ENCODE data around the gene SLC35G4.
"Not testable (repeated sequence)": the region's sequence is repeated elsewhere in the genome, so short reads cannot be mapped to it uniquely, and the experiment has no call there.

The SLC35G4 gene

DNA sequence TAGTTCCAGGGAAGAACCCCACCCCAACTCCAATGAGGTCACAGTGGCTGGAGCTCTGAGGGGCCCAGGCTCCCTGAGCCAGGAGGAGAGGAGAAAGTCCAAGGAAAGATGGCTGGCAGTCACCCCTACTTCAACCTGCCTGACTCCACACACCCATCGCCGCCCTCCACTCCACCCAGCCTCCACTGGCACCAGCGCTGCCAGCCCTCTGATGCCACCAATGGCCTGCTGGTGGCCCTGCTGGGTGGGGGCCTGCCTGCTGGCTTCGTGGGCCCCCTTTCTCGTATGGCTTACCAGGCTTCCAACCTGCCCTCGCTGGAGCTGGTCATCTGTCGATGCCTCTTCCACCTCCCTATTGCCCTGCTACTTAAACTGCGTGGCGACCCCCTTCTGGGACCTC is at the start of gene SLC35G4:
Gene SLC35G4, plus strand, starts transcription at position 109 of the 400 bp plus-strand sequence. Its CDS starts 0 bp downstream, at position 109.
- DNase-seq (ENCODE audit: low read depth), result not testable (repeated sequence)

DNA sequence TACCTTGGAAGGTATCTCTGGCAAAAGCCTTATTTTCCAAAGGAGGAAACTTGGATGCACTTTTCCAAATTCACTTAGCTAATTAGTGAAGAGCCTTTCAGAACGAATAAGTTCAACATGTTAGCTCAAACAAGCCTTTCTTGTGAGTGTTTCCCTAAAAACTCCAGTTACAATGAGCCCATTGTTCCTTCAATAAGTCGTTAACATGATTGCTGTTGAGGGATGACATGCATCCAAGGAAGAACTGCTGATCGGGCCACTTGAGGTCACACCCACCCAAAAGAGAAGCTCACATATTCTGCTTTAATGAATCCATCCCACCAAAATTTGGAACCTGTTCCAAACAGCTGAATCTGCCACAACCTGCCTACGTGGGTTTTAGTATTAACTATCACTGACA is 48.1 kb upstream of the SLC35G4 start:
- DNase-seq (ENCODE audit: low read depth), result no peak

DNA sequence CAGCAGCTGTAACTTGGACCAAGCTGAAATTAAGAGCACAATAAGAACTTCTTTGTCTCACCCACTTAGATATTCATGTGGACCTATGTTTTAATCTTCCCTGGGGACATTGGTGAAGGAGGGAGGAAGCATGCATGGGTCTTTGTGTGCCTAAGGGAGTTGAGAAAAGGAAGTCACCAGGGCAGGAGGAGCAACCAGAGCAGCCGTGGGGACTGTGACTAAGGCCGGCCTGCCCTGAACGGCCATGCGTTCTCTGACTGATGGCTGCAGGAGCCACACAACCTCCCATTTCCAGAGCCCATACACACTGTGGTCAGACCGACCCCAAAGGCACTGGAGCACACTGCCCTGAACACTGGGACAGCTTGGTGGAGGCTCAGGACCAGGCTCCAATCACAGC is 43.7 kb upstream of the SLC35G4 start:
- no peak for DNase-seq (ENCODE audit: low read depth)

DNA sequence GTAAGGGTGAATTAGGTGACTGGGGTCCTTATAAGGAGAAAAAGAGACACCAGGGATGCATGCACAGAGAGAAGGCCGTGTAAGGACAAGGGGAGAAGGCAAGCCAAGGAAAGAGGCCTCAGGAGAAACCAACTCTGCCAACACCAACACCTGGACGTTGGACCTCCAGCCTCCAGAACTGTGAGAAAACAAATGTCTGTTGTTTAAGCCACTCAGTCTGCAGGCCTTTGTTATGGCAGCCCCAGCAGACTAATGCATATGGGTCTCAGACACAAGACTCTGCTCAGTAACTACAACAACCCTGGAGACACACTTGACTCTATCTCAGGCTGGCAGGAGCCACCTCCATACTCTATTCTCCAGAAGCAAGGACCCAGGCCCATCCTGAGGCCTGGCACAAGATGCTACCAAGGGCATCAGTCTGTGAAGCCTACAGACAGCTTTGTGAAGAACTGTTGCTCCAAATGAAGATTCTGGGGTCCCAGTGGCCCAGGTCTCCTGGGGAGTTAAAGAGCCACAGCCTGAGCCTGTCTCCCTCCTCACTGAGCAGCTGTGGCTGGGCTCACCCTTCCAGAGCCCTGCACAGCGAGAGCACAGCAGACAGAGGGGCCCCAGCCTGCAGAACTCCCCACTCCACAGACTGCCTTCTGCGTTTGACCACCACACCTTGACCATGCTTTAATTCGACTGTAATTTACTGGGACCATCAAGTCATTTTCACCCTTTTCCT is 43.0 kb upstream of the SLC35G4 start:
- no peak for DNase-seq (ENCODE audit: low read depth)

DNA sequence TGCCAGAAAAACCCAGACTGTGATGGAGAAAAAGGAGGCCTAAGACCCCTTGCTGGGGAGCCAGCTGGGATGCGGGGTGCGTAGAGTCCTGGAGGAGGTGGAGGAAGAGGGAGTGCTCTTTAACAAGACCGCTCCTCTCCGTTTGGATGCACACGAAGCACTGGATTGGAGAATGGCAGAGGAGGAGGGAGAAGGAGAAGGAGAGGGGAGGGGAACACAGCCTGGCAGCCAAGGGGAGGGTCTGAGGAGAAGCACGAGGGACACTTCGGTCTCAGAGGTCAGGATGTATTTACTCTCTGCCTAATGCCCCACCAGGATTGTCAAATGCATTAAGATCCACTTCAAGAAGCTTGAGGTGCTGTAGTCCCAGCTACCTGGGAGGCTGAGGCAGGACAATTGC is 42.0 kb upstream of the SLC35G4 start:
- no peak for DNase-seq (ENCODE audit: low read depth)

DNA sequence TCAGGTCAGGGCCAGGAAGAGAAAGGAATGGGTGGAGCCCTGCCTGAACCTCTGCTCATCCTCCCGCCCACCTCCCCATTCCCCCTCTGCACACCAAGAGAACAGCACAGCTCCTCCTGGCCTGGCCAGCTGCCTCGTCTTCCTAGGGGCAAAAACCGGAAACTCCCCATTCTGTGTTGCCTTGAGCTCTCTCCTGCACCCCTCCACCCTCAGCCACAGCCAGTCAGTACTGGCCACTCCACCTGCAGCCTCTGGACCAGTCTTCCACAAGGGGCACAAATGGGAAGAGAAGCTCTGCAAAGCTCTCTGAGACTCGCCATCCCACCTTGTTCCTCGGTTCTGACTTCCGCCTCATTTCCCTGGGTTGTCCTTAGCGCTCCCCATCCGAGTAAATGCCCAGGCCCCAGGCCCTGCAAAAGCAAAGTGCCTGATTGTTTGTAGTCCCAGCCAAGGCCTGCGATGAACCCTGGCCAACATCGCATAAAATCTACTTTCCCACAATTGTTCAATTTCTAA is 39.3 kb upstream of the SLC35G4 start:
- DNase-seq (ENCODE audit: low read depth), result no peak

DNA sequence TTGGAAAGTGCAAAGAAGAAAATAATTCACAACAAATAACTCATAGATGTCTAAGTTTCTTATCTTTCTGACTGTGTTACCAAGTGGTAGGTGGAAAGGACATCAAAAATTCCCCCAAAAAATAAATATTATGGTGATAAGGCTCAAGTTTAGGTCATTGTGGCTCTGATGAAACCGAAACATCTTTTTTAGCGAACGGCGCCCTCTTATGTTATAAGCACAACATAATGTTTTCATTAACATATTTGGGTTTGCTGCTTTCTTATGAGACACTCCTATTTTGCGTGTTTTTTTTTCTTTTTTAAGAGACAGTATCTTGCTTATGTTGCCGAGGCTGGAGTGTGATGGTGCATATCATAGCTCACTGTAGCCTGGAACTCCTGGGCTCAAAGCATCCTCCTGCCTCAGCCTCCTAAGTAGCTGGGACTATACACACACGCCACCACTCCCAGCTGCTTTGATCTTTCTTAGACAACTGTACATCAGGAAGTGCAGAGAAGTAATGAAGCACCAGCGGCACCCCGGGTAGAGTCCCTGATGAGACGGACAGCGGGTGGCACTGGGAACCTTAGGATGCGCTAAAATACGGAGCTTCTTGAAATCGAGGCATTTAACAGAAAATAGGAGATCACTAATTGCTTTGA is 38.5 kb upstream of the SLC35G4 start:
- DNase-seq (ENCODE audit: low read depth), result no peak

DNA sequence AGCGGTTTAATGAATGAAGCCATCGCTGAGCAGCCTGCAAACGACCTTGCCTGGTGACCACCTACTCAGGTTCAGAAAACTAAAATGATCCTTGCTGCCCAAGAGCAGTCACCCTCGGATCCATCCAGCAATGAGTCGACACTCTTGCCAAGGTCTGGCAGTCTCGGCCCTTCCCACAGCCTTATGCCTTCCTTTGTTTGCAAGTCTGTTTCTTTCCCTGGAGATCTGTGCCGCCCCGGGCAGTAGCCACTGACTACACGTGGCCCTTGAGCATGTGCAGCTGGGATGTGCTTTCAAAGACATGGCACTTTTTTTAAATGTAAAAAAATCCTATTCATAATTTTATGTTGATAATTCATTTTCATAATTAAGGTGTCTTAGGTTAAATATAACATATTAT is 37.2 kb upstream of the SLC35G4 start:
- DNase-seq (ENCODE audit: low read depth), result no peak

DNA sequence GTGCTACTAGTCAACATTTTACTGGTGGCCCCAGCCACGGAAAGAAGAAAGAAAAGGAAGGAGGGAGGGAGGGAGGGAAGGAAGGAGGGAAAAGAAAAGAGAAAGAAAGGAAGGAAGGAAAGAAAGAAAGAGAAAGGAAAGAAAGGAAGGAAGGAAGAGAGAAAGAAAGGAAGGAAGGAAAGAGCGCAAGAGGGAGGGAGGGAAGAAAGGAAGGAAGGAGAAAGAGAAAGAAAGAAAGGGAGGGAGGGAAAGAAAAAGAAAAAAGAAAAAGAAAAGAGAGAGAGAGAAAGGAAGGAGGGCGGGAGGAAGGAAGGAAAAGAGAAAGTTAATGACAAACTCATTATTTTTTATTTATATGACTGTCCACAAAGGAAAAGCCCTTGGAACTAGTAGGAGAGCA is 34.9 kb upstream of the SLC35G4 start:
- DNase-seq (ENCODE audit: low read depth), result no peak

DNA sequence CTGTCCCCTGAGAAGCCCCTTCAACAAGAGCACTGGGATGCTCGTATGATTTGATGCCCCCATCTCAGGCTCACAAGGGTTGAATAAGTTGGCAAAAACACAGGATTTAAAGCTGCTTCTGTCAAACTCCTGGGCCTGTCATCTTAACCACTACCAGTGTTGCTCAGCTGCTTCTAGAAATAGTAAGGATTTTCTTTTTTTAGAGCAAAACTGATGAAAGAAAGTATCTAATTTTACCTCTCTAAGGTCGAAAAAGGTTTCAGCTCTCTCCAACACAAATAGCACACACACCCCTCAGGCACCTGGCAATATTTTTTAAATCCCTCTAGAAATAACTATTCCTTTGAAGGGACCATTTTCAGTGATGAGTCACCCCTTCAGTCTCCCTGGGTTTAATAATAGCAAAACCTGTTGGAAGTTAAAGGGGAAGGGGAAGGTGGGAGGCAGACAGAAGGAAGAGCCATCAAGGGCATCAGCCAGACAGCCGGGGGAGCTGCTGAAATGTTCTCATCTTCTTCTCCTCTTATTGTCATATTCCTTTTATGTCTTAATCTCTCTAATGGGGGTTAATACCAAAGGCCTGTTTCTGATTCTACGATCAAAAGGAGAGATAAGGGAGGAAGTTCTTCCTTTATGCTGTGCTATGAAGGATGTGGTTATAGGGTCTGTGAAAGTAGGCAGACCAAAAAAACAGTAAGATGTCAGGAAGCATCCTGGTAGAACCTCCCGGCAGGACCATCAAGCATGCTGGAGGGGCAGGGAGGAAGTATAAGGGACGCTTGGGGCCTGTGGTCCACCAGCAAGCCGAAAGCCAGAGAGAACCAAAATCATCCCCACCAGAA is 31.9 kb upstream of the SLC35G4 start:
- no peak for DNase-seq (ENCODE audit: low read depth)

DNA sequence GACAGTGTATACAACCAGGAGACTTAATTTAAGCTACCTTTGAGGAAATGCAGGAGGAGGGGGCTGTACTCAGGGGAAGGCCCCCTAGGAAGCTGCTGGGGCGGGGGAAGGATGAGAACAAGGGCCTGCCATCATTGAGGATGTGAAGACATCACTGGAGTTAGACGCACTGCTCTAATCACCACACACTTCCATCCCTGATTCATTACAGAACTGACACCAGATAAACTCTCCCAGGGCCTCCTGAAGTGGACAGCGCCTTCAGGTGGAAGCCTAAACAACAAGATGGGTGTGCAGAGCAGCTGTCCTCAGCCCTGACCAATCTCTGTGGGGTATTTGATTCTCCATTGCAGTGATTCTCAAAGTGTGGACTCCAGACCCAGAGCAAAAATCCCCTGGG is 30.6 kb upstream of the SLC35G4 start:
- no peak for DNase-seq (ENCODE audit: low read depth)

DNA sequence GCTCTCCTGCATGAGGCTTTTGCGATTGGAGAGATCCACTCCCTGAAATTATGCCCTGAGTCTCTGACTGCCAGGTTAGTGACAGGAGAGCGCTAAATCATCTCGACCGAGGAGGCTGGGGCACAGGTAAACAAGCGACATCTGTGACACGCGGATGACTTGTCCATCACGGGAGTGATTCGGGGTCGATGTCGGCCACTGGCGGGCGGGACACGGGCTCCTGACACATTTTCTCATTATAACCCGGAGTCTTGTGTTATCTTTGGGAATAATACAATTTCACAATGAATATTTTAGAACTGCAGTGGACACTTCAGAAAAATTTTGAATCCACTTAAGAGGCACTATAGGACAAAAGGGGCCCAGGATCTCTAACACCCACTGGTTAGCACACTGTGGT is 29.5 kb upstream of the SLC35G4 start:
- DNase-seq (ENCODE audit: low read depth), result no peak

DNA sequence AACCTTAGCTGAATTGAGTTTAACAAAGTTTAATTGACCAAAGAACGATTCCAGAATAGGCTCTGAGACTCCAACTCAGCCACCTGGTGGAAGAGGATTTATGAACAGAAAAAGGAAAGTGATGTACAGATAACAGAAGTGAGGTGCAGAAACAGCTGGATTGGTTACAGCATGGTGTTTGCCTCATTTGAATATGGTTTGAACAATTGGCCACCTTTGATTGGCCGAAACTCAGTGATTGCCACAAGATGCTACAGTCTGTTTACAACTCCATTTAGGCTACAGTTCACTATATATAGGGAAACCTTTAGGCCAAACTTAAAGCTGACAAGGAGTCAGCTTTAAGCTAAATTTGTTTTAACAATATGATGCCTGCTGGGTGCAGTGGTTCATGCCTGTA is 28.1 kb upstream of the SLC35G4 start:
- no peak for DNase-seq (ENCODE audit: low read depth)

DNA sequence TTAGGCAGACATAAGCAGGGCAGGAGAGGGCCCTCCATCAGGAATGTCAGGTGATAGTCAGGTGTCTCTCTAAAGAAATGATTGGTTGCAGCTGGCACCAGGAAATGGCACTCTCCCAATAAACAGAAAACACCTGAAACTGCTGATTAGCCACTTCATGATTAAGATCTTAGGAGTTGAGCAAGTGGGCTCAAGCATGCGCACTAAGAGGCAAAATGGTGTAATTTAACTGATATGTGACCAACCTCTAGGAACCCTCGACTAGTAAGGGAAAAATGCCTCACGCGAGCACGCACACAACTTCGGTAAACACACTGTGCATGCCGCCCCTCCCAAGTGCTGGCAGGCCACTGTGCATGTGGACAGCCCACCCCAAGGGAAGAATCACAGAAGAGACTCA is 23.8 kb upstream of the SLC35G4 start:
- no peak for DNase-seq (ENCODE audit: low read depth)

DNA sequence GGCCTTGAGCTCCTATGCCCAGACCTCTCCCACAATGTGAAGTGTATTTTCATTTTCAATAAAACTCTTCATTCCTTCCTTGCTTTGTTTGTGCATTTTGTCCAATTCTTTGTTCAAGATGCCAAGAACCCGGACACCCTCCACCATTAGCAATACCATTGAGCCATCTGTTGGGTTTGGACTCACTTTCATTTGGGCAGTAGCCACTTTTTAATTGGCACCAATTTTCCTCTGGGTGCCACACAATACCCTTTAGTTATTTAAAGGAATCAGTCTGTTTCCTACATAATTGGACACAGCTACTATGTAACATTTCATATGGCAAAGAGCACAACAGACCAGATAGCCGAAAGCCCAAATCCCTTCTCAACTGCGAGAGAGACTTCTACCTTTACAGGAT is 22.5 kb upstream of the SLC35G4 start:
- DNase-seq (ENCODE audit: low read depth), result no peak

DNA sequence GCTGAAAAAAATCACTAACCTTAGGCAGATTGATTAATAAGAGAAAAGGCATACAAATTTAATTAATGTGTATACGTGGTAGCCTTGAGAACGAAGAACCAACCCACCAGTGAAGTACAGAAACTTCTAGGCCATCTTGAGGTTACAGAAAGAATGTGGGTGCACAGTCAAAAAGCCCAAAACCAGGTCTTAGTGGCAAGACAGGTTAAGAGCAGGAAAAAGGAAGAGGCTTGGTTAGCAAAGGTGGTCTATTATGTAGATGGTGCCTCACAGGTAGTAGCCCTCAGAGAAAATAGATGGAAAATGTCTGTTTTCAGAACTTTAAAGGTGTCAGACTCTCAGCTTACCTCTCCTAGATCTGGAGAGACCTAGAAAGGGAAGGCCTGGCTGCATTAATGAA is 22.0 kb upstream of the SLC35G4 start:
- DNase-seq (ENCODE audit: low read depth), result no peak

DNA sequence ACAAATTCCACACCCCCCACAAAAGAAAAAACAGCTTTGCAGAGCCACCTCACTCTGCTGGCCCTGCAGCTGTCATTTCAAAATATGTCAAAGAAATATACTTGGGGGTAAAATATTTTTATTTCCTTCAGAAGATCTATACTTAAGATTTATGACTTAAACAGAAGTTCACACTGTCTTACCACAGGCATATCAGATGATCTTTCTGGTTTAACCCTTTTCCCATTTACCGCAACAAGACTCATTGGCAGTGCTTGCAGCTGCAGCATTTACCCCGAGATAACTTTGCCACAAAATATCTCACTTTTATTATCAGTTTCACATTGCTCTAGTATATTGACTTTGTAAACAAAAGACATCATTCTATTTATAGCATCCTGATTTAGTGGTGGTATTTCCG is 21.6 kb upstream of the SLC35G4 start:
- DNase-seq (ENCODE audit: low read depth), result no peak

DNA sequence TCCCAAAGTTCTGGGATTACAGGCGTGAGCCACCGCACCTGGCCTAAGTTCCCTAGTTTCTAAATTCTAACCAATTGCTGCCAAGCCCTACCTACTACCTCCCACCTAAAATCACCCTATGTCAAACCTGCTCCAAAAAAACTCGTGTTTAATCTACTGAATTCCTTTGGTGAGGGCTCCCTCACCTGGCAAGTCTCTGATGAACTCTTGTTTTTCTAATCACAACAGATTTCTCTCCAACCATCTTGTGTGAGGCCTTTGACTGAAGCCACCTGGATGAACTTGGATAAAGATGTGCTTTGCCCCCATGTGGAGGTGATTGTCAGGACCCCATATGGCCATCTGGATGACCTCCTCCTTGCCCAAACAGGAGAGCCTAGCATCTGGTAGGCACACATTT is 17.4 kb upstream of the SLC35G4 start:
- no peak for DNase-seq (ENCODE audit: low read depth)

DNA sequence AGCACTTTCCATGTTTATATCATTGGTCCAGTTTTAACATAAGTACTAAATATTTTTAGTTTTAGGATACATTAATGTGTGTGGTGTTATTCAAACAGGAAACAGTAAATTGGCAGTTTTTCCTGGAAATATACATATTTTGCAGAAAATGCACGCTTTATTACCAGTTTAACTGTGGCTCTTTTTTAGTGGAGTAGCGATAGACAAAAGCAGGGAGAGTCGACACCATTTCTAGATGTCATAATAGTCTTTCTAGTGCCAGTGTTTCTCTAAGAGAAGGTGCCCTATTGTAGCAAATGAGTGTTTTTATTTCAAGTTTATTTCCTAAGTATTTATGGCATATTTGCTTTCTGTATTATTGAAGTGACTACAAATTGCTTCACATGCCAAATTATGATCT is 9.1 kb upstream of the SLC35G4 start:
- no peak for DNase-seq (ENCODE audit: low read depth)

DNA sequence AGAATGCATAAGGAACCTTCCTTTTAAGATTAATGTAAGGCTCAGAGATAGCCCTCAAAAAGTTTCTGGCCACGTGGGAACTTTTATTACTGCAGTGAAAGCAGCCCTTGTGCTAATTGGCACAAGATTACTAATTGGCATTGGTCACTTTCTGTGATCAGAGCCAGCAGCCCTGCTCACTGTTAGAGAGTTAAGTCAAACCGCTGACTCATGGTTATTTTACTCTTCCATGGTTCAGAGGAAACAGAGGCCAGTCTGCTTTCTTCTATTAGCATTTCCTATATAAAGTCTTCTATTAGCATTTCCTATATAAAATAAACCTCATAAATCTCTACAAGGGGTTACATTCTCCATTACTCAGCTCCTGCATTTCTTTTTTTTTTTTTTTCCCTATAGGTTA is 1.5 kb upstream of the SLC35G4 start:
- no peak for DNase-seq (ENCODE audit: low read depth)

DNA sequence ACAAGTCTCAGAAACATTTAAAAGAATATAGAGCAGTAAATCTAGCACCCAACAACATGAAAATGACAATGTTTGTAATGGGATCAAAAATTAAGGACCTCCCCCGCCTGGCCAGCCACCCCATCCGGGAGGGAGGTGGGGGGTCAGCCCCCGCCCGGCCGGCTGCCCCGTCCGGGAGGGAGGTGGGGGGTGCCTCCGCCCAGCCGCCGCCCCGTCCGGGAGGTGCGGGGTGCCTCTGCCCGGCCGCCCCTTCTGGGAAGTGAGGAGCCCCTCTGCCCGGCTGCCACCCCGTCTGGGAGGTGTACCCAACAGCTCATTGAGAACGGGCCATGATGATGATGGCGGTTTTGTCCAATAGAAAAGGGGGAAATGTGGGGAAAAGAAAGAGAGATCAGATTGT is 778 bp upstream of the SLC35G4 start:
- not testable (repeated sequence) for DNase-seq (ENCODE audit: low read depth)

DNA sequence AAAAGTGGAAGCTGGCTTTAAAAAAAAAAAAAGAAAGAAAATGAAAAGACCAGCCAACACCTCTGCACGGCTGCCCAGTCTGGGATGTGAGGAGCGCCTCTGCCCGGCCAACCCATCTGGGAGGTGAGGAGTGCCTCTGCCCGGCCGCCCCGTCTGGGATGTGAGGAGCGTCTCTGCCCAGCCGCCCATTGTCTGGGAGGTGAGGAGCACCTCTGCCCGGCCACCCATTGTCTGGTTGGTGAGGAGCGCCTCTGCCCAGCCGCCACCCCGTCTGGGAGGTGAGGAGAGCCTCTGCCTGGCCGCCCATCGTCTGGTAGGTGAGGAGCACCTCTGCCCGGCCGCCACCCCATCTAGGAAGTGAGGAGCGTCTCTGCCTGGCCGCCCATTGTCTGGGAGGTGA is 3.7 kb downstream of the SLC35G4 start:
- not testable (repeated sequence) for DNase-seq (ENCODE audit: low read depth)

DNA sequence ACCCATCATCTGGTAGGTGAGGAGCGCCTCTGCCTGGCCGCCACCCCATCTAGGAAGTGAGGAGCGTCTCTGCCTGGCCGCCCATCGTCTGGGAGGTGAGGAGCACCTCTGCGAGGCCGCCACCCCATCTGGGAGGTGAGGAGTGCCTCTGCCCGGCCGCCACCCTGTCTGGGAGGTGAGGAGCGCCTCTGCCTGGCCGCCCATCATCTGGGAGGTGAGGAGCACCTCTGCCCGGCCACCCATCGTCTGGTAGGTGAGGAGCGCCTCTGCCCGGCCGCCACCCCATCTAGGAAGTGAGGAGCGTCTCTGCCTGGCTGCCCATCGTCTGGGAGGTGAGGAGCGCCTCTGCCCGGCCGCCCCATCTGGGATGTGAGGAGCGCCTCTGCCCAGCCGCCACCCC is 4.2 kb downstream of the SLC35G4 start:
- DNase-seq (ENCODE audit: low read depth), result not testable (repeated sequence)
